ENCODE data around the gene JARID2.
"Not testable (repeated sequence)": the region's sequence is repeated elsewhere in the genome, so short reads cannot be mapped to it uniquely, and the experiment has no call there.

JARID2 gene

DNA sequence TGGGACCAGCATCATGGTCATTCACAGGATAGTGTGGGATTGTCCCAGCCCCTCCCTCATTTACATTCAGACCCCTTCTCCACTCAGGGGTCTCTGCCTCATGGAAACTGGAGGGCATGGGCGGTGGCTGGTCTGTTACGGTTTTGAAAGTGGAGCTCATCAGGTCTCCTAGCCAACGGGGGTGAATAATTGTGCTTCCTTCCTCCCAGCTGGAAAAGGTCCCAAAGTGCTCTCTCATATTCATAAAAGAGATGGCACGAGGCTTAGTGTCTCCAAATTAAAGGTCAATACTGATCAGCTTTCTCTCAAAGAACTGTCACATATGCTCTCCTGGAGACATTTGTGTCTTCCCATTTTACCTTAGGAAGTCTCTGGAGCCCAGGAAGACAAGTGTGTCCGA is 19.9 kb downstream of the JARID2 start:
- no peak for DNase-seq

DNA sequence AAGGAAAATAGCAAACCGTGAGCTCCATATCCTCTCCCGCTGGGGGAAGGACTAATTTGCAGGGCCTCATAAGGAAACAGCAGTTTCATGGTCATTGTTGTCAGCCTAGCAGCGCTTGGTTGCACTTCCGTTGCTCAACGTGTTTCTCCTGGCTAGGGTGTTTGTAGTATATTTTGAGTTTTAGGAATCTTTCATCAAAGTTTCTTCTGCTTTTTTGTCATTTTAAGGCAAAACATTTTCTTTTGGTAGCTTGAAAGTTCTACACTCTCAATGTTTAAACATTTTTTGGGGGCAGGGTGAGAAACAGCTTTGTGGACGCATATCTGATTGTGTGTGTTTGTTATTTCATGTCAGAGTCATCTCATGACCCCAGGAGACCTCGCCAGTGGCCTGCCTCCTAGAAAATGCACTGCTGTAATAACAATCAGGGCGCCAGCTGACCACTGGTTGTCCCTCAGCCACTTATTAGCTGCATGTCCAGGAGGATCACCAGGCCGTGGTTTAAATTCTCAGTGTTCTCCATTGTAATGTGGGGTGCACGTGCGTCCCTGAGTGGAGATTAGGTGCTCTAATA is 20.6 kb downstream of the JARID2 start:
- no peak for DNase-seq

DNA sequence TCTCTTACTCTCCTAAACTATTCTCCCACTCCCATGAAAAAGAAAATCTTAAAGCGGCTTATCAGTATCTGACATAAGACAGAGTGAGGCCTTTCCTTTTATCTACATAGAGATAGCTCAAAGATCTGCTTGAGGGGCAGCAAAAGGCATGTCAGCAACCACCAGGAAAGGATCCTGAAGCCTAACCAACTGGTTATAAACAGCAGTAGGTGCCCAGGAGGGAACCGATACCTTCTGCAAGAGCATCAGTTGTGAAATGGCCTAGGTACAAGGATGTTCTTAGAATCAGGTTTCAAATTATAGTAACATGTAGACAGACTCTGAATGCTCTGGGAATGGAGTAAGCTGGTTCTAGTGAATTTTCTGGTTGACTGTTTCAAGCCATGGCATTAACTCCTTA is 21.4 kb downstream of the JARID2 start:
- no peak for DNase-seq

DNA sequence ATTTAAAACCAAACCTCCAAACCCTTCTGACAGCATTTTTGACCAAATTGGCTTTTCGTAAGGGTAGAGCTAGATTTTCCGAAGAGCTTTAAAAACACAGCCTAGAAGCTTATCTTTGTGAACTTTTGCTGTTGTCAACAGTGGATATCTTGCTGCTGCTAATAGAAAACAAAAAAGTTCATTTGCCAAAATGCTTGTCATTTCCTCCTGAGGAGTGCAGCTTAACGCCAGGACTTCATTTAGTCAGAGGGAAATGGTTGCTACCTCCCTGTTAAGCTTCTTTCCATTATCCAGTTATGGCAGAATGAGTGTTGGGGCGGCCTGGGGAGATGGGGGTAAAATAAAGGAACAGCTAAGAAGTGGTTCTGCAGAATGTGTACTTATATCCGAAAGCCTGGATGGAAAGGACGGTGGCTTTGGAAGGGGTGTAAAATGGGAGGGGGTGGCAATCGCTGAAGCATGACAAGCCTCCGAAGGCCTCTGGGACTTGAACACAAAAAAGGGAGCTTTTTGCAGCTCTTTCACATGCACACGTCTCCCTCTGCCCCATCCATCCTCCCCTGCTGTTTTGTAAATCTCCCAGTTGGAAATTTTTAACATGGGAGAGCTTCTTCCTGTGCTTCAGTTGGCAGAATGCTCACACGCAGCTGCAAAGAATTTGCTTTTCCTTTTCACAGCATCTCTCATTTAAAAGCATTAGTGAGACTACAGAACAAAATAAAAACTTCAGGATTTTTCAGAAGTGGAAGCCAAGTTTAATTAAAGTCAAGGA is 22.5 kb downstream of the JARID2 start:
- no peak for DNase-seq

DNA sequence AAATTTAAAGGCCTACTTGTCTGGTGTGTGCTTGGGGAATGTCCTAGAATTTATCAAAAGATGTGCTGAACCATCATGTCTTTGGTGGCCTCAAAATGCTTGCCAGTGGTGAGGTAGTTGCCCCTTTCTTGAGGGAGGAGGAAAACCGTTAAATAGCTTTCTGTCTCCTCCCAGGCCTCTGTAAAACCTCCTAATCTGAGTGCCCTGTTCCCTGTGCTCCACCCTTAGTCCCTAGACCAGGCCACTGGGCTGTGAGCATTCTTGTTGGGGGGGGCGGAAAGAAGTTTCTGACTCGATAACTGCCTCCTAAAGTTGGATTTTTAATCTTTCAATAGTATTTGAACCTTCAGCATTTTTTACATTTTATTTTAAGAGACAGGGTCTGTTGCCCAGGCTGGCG is 23.1 kb downstream of the JARID2 start:
- no peak for DNase-seq

DNA sequence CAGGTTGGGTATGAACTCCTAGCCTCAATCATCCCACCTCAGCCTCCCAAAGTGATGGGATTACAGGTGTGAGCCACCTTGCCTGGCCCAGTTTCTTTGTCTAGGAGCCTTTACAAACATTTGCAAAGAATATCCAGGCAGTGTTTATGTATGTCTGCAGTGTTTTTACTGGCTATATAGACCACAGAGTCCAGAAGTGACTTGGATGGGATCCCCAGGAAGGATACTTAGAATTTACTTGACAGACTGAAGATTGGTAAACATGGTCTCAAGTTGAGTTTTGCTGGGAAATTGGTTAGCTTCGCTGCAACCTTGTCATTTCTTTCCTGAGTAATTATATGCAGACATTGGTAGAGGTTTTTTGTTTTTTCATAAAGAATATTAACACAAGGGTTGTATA is 23.8 kb downstream of the JARID2 start:
- DNase-seq: no peak

DNA sequence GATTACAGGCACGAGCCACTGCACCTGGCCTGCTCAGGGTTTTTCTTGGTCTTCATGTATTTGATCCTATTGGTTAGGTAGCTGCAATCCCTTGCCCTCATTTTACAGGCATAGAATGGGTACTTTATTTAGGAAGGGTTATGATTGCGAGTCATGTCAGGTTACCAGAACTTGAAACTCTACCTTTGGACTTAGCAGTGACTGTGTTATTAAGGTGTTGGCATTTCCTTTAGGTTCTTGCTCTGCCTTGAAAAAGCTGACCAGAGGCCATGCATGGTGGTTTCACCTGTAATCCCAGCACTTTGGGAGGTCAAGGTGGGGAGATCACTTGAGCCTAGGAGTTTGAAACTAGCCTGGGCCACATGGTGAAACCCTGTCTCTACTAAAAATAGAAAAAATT is 24.5 kb downstream of the JARID2 start:
- DNase-seq: no peak

DNA sequence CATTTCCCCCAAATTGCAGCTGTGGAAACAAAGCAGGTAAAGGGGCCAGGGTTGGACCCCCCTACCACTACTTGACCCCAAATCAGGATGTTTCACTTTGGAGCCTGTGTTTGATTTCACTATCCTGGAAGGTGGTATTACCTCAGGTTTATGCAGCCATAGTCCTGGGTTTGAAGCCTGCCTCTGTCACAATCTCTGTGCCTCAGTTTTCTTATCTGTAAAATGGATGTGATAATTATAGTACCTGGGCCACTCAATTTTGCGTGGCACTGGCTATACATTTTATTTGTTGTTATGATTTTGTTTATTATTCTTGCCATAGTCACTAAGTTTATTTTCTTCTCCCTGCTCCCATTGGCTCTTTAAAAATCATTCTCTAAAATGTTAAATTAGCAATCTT is 26.7 kb downstream of the JARID2 start:
- no peak for DNase-seq

DNA sequence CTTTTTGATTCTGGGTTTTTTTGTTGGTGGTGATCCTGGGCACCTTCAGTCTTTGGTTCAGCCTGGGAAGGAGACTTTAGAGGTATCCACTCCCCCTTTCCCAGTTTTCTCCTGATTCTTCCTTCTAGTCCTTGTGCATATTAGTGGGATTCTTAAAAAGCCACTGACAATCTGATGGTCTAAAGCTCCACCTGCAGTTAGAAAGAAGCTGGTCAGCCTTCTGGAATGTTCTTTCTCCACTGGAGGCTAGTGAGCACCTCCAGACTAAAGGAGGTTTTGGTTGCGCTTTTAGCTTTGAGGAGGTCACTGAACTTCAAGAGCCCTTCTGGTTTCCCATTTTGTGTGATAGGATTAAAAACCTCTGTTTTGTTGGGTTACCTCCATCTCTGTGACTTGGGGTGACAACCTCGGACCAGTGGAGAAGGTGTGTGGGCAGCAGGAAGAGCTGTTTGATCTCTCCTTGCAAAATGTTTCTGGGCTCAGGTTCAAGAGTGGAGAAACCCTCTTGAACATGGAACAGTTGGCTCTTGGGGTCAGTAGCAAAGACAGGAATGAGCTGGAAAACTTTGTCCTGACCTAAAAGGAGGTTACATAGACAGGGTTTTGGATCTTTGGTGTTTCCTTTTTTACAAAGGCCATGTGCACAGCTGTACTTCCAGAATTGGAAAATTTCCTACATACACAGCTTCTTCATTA is 29.0 kb downstream of the JARID2 start:
- no peak for DNase-seq

DNA sequence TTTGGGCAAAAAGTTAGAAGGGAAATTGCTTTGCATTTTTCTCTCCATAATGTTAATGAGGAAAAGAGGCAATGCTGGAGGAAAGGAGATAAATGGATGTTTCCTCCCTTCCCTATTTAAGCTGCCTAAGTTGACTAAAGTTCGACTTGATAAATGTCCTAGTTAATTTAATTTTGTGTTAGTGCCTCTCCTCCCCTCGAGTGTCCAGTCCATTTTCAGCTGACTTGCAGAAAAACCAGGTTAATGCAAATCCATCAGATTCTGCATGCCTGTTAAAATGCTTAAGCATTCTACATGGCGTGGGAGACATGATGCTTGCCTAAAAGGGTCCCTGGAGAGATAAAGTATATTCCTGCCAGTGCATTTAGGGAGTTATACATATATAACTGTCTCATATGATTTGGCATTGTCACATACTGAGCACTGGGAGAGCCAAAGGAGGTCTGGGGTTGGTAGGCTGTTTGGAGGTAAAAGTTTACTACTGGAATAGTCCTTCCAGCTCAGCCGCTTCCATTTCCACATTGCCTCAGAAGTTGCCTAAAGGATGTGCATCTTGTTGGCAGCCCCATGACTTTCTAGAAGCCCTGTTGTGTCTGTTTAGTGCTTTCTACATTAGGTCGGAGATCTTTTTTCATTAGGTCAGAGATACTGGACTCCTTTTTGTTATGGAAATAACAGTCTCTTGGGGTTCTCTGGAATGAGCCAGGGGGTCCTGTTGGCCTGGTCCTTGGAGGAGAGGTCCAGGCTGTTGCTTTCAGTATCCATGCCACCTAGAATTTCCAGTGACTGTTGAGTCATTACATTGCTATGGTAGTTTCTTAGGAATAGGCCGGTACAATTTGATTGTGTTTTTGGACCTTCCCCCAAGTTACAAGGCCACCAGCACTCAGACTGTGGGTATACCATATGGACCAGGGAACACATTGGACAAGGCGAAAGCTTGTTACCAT is 30.4 kb downstream of the JARID2 start:
- no peak for DNase-seq

DNA sequence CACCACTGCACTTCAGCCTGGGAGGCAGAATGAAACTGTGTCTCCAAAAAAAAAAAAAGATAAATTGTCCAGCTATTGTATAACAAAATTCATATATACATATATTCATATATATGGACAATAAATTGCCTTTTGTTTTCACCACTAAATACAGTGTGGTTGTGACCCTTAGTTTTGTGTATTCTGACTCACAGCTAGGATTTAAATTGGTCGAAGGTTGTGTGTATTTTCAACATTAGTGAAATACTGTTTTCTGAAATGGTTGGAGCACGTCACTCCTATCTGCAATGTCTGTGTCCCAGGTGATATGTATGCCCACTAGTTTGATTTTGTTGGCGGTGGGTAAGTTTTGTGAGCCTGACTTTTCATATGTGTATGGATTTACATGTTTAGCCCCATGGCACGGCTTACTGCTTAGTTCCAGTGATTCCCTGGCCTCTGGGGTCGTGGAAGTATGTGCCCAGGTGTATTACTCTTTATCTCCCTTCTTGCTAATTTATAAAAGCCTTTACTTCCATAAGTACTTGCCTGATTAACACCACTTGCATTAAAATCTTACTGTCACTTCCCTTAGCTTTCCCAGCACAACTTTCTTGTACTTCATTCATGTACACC is 33.3 kb downstream of the JARID2 start:
- DNase-seq: no peak

DNA sequence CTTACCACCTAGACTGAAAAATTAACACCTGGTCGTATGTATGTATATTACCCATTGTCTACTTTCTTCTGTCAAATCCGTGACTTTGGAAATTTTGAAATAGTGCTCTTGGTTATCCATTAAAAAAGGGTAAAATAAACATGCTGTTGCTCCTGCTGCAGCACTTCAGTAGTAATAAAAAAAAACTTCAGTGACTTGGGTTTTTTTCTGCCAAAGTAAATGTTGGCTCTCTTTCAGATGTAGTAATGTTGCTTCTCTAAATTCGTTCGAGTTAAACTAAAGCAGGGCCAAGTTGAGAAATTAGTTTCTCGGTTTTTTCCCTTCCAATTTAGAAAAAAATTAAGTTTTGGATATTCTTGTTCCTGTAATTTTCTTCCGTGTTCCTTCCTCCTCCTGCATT is 34.2 kb downstream of the JARID2 start:
- no peak for DNase-seq

DNA sequence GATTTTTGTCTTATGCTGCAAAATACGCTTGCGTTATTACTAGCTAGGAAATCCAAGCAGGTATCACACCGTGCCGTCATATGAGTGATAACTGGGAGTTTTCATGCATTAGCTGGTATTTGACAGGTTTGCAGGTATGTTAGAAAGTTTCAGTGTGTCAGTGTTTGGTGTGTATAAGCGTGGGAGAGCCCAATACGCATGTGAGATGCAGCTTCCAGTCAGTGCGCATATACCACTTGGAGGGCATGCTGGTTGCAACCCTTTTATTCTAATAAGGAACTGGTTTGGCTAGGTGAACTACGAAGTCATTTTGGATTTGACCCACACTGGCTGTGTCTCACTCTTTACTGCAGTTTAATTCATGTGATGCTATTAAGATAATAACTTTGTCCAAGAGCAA is 35.1 kb downstream of the JARID2 start:
- no peak for DNase-seq

DNA sequence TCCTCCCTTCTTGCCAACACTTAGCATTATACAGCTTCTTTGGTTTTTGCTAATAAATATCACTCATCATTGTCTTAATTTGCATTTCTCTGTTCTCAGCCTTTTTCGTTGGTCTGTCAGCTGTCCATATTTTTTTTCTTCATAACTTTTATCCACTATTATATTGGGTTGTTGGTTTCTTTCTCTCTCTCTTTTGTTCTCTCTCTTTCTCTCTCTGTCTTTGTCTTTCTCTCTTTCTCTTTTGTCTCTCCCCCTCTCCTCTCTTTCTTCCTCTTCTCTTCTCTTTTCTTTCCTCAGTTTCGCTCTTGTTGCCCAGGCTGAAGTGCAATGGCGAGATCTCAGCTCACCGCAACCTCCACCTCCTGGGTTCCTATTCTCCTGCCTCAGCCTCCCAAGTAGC is 36.5 kb downstream of the JARID2 start:
- DNase-seq: no peak

DNA sequence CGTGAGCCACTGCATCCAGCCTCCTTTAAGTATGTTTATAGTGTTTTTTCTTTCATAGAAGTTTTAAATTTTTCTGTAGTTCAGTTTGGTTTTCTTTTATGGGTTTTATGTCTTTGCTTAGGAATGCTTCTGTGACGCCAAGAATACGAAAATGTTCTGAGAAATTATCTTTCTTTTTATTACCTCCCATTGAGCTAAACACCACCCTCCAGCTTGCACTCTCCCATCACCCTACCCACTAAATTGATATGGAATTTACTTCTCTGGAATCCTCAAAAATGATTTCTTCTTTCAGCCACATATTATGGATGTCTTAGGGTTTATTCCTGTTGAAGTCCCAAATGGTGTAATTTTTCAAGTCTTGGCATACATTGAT is 38.1 kb downstream of the JARID2 start:
- no peak for DNase-seq

DNA sequence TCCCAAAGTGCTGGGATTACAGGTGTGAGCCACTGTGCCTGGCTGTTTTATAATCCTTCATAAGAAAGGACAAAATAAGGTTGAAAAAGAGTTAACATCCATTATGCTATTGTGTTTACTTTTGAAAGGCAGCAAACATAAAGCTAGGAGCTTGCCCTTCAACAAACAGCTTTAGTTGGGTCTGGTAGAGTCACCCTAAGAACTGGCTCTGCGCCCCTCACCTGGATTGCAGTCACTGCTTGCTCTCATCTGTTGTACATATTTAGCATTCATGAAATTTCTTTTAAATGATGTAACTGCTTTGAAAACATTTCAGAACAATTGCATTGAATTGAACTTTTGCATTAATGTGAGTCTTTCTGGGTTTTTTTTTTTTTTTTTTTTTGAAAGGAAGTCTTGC is 38.9 kb downstream of the JARID2 start:
- no peak for DNase-seq

DNA sequence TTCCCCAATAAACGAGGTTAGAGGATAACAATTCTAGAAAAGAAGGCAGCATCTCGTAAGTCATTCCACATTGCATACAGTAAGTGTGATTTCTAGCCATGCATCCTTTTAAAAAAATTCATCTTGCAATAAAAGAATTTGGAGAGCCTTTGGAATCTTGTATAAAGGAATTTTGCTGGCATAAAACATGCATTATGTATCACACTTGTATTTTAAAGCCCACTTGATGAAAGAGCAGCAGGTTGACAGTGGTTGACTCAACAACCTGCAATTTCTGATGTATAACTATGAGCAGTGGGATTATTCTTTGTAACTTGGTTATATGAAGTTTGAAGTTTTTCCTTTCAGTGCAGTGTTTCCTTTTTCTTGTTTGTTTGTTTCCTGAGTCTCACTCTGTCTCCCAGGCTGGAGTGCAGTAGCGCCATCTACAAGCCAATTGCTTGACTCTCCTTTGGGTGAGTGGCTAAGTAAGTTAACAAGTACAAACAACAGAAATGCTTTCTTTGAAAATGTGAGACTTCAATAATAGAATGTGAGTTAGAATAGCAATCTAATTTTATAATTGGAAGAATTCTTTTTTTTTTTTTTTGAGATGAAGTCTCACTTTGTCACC is 39.9 kb downstream of the JARID2 start:
- no peak for DNase-seq

DNA sequence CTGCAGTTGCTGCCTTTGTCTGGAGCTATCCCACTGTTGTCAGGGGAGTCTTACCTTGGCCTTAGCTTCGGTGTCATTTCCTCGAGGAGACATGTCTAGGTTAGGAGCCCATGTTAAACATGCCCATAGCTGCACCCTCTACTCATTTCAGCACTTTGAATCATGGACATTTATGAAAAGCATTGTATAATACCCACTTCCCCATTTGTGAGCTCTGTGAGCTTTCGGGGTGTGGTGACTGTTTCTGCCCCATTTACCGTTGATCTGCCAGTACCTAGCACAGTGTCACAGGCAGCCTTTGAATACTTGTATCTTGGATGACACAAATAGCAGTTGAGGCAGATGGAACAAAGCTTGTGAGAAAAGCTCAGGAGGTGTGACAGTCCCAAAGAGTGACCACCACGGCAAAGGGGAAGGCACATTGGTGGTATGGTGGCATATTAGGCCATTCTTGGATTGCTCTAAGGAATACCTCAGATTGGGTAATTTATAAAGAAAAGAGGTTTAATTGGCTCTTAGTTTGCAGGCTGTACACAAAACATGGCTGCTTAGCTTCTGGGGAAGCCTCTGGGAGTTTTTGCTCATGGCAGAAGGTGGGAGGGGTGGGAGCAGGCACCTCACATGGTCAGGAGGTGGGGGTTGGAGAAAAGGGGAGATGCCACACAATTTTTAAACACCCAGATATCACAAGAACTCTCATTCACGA is 42.0 kb downstream of the JARID2 start:
- no peak for DNase-seq

DNA sequence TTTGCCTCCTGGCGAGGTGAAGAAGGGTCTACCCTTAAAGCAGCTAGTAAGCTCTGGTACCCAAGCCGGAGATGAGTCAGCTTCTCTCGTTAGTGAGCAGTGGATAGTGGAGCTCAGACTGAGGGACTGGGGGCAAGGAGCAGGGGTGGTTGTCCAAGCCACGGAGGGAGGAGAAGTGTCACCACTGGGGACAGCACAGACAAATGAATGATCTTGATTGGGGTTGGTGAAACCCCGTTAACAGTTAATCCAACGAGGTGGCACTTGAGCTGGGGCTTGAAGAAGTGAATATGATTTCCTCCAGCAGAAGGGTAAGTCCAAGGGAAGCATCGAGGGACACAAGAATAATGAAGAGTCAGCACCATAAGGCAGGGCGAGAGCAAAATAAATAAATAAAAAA is 43.0 kb downstream of the JARID2 start:
- DNase-seq: no peak

DNA sequence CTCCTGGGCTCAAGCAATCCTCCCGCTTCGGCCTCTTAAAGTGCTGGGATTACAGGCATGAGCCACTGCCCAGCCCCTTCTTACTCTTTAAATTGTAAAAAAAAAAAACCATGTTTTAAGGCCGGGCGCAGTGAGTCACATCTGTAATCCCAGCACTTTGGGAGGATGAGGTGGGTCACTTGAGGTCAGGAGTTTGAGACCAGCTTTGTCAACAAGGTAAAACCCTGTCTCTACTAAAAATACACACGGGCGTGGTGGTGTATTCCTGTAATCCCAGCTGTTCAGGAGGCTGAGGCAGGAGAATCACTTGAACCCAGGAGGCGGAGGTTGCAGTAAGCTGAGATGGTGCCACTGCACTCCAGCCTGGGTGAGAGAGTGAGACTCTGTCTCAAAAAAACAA is 43.6 kb downstream of the JARID2 start:
- not testable (repeated sequence) for DNase-seq

DNA sequence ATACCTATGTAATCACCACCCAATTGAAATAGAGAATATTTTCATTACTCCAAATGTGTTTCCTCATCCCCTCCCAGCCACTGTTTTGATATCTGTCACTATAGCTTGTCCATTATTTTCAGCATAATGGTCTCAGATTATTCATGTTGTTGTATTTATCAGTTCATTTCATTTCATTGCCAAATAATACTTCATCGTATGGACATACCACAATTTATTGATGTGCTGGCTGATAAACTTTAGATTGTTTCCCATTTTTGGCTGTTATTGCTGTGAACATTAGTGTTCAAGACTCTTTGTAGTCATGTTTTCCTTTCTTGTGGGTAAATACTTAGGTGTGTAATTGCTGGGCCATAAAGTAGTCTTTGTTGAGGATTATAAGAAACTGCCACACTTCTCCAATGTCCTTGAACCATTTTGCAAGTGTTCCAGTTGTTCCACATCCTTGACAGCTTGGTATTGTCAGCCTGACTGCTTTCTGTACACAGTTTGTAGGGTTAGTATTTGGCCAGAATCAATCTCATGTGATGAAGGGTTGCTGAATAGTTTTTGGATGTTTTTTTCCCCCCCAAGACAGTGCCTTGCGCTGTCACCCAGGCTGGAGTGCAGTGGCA is 44.3 kb downstream of the JARID2 start:
- DNase-seq: no peak
